NB4 (cell line): ENCODE data around the gene SLC25A1.

Experiments
- POLR2A ChIP-seq: IDR thresholded peaks from 2 replicates; pipeline ENCODE4 v1.6.1; 2011; ENCODE audit warnings: mild to moderate bottlenecking; ENCODE audit not compliant: insufficient read length; ENCODE audit errors: extremely low read depth
- TF ChIP-seq, protein P1 (sequence below): IDR thresholded peaks from one replicate; pipeline ENCODE4 v1.5.1; 2012; ENCODE audit warnings: low read depth, low read length

DNA sequence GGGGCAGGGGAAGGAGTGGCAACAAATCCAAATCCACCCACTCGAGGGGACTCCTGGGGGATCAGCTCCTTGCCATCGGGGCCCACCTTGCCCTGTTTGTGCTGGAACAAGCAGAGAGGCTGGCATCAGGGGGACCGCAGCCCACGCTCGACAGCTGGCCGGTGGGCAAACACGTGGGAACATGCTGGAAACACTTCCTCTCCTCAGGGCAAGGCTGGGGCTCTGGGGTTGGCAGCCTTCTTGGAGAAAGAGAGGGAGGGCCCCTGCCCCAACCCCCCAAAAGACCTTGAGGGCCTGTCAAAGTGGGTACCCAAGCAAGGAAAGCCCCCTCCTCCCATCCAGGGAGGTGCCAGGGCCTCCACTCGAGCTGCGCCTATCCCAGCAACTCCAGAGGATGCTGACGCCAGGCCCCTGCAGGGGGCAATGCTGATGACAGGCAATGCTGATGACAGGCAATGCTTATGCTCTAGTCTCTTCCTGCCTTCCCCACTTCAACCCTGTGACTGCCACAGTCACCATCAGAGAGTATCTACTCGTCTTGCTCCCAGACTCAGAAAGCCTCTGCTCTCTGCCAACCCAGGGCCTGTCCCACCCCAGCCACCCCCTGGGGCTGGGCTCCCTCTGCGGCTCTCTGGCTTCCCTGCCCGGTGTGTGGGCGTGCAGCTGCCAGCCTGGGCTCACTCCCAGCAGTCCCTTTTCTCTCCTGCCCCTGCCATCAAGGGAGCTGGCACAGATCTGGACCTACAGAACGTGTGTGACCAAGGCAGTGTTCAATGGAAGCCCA, 40.1 kb downstream of the SLC25A1 start:
- TF ChIP-seq, protein P1, sequence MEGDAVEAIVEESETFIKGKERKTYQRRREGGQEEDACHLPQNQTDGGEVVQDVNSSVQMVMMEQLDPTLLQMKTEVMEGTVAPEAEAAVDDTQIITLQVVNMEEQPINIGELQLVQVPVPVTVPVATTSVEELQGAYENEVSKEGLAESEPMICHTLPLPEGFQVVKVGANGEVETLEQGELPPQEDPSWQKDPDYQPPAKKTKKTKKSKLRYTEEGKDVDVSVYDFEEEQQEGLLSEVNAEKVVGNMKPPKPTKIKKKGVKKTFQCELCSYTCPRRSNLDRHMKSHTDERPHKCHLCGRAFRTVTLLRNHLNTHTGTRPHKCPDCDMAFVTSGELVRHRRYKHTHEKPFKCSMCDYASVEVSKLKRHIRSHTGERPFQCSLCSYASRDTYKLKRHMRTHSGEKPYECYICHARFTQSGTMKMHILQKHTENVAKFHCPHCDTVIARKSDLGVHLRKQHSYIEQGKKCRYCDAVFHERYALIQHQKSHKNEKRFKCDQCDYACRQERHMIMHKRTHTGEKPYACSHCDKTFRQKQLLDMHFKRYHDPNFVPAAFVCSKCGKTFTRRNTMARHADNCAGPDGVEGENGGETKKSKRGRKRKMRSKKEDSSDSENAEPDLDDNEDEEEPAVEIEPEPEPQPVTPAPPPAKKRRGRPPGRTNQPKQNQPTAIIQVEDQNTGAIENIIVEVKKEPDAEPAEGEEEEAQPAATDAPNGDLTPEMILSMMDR, result no peak
- no peak for TF ChIP-seq POLR2A
